Middle frontal gyrus (tissue), 1 donor: Measurements from ENCODE around the gene USF3.

Source experiments
- DNase-seq: peaks from one replicate; pipeline ENCODE4 v3.0.0-alpha.2; 2015; ENCODE audit warnings: low spot score; ENCODE audit errors: extremely low spot score

USF3 gene

DNA sequence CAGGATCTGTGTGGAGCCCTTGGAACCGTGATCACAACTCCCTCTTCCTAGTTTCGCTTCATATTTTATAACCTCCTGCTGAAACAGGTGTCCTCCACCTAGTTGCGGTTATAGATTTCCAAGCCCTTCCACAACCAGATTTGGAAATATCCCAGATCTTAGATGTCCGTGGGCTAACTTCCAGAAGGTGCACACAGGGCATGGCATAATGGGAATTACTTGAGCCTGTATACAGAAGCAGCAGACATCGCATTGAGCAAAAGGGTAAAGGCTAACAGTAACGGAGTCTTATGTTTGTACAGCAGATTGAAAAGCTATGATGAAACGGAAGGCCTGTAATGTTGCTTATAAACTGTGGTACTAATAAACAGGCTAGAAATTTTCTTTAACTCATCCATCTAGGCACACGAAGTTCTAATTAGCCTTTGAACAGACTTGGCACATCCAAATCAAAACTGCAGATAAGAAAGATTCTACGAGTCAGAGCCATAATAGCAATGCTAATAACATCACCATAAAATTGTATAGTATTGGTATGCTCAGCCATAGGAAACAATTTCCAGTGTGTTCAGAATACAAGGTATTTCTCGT, 1.2 kb upstream of the USF3 start:
- no peak for DNase-seq

DNA sequence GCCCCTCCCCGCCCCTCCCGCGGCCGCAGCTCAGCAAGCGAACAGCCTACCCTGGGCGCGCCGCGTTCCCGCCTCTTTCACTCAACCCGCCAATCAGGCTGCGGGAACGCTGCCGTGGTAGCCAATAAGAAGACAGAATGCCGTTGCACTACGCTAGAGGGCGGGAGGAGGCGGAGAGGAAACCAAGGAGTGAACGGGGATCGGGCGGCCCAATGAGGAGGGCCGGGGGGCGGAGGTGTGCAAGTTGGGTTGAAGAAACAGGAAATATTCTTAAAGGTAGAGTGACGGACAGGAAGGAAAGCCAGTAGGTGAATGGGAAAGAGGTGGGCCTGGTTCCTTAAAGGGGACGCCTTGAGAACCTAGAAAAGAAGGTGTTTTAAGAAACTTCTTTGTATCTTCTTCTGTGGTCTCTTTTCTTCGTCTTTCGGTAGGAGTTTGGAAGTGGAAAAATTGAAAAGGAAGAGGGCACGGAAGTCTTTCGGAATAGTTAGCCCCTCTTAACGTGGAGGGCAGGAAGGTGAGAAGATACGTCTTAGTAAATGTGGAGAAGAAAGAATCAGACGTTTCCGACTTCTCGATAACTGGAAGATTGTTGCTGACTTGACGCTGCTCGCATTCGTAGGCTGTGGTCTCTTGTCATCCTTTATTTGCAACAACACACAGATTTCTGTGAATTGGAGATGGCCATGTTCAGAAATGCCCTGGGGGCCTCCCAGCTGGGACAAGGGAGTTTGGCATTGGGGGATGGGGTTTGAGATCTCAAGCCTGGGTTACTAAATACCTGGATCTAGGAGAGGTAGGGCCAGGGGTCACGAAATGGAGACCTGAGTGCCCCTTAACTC, 437 bp upstream of the USF3 start:
- DNase-seq, result peak; percentile 96

DNA sequence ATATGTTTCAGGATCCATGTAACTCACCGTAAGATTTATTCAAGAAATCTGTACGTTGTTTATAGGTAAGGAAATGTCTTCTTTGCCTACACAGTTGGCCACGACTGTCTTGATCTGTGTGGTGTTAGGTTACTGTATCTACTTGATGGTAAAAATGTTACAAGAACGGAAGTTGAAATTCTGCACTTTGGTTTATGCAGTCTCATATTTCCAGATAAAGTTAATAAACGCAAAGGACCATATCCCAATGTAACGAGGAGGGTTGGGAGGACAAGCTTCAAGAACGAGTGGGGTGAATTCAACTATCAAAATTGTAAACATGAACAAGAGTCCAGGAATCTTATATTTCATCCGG, 1.0 kb downstream of the USF3 start:
- no peak for DNase-seq

DNA sequence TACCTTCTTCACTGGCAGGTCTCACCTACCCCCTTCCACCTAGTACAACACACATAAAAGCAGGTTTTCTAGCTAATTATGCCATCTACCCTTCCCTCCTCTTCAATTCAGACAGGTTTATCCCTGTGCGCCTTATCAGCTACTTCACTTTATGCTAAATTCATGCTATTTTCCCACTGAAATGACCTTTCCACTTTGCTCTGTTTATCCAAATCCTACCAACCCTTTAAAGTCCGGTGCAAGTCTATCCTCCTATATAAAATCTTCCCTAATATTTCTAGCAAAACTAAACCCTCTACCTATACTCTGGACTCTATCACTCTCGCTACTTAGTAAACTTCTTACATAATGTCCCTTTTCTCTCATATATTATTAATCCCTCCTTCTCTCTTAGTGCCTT, 6.0 kb downstream of the USF3 start:
- no peak for DNase-seq

DNA sequence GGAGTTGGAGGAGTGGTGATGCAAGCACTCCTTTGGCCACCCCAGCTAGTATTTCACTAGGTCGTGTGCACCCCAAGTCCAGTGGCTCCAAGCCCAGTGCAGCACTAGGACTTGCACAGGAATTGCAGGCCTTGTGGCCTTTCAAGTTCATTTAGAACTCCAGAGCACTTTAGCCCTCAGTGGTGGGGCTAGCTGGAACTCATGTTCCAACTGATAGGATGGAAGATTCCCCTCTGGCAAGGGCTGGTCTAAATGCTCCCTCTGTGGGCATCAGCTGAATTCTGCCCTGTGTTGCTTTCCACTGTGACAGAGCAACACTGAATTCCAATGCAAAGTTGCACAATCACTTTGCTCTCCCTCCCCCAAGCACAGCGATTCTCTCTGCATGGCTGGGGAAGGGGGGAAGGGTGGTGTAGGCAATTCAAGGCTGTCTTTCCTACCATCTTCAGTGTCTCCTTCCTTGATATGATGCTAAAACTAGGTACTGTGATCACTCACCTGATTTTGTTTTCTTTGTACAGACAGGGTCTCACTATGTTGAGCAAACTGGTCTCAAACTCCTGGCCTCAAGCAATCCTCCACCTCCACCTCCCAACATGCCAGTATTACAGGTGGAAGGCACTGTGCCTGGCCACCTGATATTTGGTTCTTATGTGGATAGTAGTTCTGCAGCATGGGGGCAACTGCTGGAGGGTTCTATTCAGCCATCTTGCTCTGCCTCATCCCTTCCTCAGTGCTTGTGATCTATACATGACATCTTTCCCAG, 10.3 kb downstream of the USF3 start:
- no peak for DNase-seq

DNA sequence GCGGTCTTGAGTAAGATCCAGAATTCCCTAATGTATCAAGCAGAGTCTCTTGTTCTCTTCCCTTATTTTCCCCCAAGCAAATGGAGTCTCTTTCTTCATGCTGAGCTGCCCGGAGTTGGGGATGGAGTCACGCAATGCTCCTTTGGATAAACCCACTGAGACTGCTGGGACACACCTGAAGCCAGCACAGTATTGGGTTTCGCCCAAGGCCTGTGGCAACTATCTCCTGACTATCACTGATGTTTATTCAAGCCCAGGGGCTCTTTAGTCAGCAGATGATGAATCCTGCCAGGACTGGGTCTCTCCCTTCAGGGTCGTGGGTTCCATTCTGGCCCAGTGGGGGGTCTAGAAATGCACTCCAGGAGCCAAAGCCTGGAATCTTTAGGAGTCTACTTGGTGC, 11.3 kb downstream of the USF3 start:
- DNase-seq, result no peak

DNA sequence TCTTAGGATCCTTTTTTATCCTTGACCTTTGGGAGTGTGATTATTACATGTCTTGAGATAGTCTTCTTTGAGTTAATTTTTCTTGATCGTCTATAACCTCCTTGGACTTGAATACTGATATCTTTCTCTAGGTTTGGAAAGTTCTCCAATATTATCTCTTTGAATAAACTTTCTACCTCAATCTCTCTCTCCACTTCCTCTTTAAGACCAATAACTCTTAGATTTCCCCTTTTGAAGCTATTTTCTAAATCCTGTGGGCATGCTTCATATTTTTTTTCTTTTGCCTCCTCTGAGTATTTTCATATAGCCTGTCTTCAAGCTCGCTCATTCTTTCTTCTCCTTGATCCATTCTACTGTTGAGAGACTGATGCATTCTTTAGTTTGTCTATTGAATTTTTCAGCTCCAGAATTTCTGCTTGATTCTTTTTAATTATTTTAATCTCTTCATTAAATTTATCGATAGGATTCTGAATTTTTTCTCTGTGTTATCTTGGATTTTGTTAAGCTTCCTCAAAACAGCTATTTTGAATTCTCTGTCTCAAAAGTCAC, 12.1 kb downstream of the USF3 start:
- no peak for DNase-seq

DNA sequence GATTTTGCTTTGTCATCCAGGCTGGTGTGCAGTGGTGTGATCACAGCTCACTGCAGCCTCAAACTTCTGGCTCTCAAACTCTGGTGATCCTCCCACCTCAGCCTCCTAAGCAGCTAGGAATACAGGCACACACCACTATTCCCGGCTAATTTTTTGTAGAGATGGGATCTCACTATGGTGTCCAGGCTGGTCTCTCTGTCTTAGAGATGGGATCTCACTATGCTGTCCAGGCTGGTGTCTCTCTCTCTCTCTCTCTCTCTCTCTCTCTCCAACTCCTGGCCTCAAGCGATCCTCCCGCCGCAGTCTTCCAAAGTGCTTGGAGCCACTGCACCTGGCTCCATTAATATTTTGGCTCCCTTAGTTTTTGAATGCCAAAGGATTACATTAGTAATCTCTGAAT, 17.7 kb downstream of the USF3 start:
- no peak for DNase-seq

DNA sequence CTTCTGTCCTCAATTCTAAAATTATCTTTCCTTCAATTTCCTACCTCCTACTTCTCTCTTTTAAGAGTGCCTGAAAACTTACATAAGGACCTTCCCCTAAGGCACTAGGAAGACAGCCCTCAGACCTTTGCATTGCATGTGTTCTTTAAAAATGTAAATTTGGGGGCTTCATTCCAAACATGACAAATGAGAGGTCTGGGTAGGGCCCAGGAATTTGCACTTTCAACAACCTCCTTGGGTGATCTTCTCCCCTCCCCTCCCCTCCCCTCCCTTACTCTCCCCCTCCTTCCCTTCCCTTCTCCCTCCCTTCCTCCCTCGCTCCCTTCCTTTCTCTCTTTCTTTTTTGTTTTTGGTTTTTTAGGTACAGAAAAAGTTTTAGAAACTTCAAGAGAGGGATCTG, 18.7 kb downstream of the USF3 start:
- DNase-seq, result no peak

DNA sequence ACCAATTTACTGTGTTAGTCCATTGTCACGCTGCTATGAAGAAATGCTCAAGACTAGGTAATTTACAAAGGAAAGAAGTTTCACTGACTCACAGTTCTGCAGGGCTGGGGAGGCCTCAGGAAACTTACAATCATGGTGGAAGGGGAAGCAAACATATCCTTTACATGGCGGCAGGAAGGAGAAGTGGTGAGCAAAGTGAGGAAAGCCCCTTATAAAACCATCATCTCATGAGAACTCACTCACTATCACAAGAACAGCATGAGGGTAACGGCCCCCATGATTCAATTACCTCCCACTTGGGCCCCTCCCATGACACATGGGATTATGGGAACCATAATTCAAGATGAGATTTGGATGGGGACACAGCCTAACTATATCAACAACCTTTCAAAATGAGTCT, 20.2 kb downstream of the USF3 start:
- DNase-seq, result no peak

DNA sequence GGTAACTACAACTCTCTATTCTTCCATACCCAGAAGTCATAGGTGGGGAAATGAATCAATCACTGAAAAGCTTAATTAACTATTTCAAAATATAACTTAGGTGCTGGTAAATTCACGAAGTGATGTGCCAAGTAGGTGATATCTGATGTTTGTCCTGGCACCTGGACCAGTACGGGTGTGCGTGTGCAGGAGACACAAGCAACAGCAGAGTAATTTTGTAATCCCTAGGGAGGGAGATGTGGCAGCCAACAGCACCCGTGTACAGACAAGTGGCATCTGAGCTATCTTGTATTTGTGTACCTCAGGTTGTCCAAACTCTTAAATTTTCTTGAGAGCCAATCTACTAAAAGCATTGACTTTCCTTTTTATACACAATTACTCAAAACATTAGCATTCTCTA, 22.8 kb downstream of the USF3 start:
- no peak for DNase-seq

DNA sequence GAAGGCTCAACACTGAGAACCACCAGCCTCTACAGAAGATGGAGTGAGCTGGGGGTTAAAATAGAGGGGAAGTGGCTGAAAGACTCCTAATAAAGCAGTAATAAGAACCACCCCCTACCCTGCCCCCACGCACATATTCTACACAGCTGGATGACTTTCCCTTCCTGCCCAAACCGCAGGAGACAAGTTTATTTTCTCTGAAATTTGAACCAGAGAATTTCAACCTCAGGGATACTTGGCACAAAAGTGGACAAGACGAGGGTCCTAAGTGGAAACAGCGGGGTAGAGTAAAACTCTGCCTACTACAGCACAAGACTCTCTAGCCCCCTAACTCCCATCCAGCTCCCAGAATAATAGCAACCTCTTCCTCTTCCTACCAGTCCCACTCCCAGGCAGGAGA, 28.4 kb downstream of the USF3 start:
- DNase-seq, result no peak

DNA sequence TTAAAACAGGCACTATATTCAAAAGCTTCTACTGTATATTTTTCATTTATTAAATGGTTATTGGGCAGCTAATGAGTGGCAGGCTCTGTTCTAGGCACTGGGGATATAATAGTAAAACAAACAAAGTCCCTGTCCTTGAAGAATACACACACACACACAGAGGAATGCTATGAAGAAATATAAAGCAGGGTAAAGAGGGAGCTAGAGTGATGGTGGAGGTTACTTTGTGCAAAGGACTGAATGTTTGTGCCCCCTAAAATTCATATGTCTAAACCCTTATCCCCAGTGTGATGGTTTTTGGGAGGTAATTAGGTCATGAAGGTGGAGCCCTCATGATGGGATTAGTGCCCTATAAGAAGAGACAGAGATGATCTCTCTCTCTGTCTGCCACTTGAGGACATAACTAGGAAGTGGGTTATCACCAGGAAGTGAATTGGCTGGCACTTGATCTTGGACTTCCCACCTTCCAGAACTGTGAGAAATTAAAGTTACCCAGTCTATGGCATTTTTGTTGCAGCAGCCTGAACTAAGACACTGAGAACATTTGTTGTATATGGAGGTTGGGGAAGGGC, 31.8 kb downstream of the USF3 start:
- DNase-seq, result no peak

DNA sequence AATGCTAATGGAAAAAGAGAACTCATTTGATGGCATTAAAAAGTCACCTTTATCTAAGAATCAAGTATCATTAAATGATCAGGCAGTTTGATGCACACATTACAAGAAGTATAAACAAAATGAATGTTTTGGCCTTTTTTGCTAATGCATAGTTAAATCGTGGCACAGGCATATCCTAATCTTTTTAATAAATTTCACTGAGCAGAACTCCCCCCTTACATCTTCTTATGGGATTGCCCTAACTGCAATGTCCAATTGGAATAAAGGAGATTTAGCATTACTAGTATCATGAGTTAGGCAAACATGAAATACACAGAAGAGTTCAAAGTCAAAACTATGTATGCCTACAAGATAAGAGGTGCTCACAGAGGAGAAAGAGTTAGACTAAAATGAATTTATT, 32.7 kb downstream of the USF3 start:
- DNase-seq, result no peak

DNA sequence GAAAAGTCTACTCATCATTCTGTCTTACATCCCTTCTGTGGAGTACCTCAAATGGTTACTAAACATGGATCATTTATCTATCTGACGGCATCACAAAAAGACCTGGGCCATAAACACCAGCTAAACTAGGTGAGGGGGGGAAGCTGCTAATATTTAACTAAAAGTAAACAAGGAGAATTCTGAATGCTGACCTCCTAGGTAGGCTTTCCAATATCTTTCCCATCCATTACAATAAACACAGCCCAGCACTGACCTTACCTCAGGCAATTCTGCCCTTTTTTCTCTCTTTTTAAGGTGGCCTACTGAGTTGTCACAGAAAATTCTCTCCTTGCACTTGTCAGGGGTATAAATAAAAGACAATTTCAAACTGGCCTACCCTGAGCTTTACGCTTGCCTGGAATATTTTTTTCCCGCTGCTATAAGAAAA, 33.1 kb downstream of the USF3 start:
- DNase-seq, result no peak

DNA sequence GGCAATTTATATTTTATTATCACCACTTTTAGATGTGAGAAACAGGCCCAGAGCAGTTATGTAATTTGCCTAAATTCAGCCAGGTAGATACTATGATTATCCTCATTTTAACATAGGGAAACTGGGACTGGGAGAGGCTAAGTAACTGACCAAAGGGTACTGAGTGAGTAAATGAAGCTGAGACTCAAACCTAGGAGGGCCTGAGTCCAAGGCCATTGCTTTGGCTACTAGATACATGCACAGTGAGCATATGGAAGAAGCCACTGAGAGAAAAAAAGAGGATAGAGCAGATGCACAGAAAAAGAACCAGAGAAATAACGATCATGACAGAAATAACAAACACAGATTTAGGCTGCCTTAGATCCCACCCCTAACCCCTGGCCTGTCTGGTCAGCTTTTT, 33.6 kb downstream of the USF3 start:
- DNase-seq, result no peak

DNA sequence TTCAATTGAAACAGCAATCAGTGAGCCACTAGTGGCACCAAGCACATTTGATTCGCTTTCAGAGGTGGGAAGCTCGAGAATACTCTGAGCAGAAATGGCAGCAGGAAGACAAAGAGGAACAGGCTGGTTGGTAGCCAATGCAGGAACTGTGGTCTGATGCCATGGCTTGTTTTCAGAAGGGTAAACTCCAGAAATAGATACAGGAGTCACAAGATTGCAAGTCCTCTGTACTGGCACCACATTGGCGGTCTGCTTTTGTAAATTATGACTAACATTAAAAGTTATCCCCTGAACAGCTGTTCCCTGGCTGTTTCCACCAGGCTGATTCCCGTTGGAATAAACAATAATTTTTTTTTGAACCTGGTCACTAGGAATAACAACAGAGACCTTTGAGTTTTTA, 35.5 kb downstream of the USF3 start:
- no peak for DNase-seq

DNA sequence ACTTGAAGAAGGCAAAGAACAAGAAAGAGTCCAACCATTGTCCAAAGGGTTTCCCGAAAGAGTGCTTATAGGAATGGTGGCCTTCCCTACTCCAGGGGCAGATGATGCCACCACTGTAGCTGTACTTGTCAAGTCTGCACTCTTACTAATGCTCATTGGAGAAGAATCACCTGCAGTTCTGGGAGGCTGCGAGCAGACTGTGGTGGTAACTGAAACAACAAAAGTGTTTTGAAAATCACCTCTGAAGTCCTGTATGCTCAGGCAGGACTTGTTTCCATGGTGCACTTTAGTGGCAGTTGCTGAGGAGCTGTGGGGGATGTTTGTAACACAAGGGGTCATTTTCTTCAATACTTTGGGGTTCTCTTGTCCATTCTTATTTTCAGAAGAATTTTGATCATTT, 36.0 kb downstream of the USF3 start:
- no peak for DNase-seq

DNA sequence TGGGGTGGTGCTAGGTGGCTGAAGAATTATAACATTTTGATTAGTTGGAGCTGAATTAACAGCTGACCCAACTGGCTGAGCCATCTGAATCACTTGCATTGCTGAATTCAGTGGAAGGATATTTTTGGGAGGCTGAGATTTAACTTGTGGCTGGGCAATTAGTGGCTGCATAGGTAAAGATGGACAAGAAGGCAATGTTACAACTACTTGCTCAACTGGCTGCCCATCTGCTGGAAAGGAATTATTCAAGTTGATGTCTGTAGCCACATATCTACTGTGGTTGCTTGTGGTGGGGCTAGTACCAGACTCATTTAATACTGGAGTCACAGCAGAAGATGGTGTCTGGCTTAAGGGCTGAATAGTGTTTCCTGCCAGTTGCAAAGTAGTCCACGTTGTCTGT, 36.4 kb downstream of the USF3 start:
- DNase-seq, result no peak

DNA sequence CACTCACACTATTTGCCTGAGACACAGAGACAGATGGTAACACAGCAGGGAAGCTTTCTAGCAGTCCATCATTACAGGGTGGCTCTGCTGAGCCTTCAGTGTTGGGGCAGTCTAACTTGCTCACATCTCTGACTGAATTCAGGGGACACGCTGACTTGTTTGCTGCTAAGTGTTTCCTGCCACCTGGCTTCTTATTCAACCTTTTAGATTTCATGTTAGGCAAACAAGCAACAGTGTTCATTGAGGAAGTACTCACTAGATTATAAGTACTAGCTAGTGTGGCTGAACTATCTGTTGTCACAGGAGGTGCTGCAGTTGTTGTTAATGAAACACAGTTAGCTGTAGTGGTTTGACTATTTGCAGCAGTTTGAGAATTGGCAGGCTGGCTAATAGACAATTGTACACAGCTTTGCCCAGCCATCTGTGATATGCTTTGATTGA, 37.3 kb downstream of the USF3 start:
- no peak for DNase-seq

DNA sequence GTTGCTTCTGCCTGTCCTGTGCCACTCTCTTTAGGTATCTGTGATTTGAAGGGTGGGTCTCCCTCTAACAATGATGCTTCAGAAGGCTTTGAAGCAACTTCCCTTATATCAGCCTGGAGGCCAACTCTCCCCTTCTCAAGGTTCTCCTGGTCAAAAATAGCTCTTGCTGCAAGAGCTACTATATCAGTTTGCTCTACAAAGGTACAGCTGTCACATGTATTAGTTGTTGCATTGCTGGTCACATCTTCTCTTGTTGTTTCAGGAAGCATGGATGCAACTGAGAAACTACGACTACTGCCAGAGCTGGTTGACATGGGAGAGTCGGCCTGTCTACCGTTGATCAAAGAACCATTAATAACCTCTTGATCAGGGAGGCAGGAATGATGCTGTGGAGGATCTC, 38.3 kb downstream of the USF3 start:
- no peak for DNase-seq

DNA sequence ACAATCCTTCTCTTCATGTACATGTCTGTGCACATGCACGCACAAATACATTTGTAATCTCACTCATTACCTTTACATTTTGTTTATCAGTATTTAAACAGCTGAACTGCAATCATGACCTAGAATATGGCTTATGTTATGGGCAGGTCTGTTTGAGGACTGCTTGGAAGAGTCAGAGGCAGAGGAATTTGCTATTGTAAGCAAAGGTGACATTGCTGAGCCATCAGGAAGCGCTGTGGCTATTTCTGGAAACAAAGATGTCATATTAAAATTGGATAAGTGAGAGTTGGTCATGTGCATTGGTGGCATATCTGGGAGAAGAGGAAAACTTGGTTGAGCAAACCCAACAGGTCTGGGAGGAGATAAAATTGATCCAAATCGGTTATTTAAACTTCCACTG, 41.6 kb downstream of the USF3 start:
- DNase-seq, result no peak
